HG03060 (cell line): ENCODE data around the gene FAM181B.

Experiments
- ATAC-seq: cut with Tn5 transposase; IDR thresholded peaks from one replicate; pipeline ENCODE4 v1.9.1; 2021; ENCODE audit warnings: low read depth, moderate number of reproducible peaks; ENCODE audit not compliant: unreplicated experiment

Gene FAM181B

GRCh38 chr11:82733444-82734119 lies at the start of gene FAM181B:
FAM181B (minus strand) TSS chr11:82733864; CDS start chr11:82733729, 135 bp downstream.
- no peak for ATAC-seq

- no peak for ATAC-seq
These were observed 49.2 kb upstream of the FAM181B start for GRCh38 chr11:82782825-82783374.

GRCh38 chr11:82778776-82779175 lies 45.1 kb upstream of the FAM181B start:
- ATAC-seq: no peak

GRCh38 chr11:82776377-82776776 lies 42.7 kb upstream of the FAM181B start:
- ATAC-seq: no peak

GRCh38 chr11:82775736-82776346 lies 42.2 kb upstream of the FAM181B start:
- ATAC-seq: peak; percentile 92

- ATAC-seq: no peak
These were observed 41.6 kb upstream of the FAM181B start for GRCh38 chr11:82775218-82775617.

- ATAC-seq: no peak
These were observed 38.1 kb upstream of the FAM181B start for GRCh38 chr11:82771781-82772180.

GRCh38 chr11:82767123-82767522 lies 33.5 kb upstream of the FAM181B start:
- ATAC-seq: no peak

GRCh38 chr11:82765466-82766034 lies 31.9 kb upstream of the FAM181B start:
- no peak for ATAC-seq

GRCh38 chr11:82763167-82763566 lies 29.5 kb upstream of the FAM181B start:
- no peak for ATAC-seq

- ATAC-seq: no peak
These were observed 26.0 kb upstream of the FAM181B start for GRCh38 chr11:82759649-82760048.

- no peak for ATAC-seq
These were observed 24.1 kb upstream of the FAM181B start for GRCh38 chr11:82757660-82758357.

- no peak for ATAC-seq
These were observed 23.3 kb upstream of the FAM181B start for GRCh38 chr11:82756765-82757639.

GRCh38 chr11:82754410-82754809 lies 20.7 kb upstream of the FAM181B start:
- no peak for ATAC-seq

- ATAC-seq: no peak
These were observed 20.3 kb upstream of the FAM181B start for GRCh38 chr11:82753921-82754320.

GRCh38 chr11:82752801-82753200 lies 19.1 kb upstream of the FAM181B start:
- no peak for ATAC-seq

GRCh38 chr11:82750643-82751139 lies 17.0 kb upstream of the FAM181B start:
- no peak for ATAC-seq

- no peak for ATAC-seq
These were observed 13.8 kb upstream of the FAM181B start for GRCh38 chr11:82747471-82747870.

GRCh38 chr11:82738091-82738490 lies 4.4 kb upstream of the FAM181B start:
- ATAC-seq: no peak

- no peak for ATAC-seq
These were observed 436 bp upstream of the FAM181B start for GRCh38 chr11:82734120-82734479.
